MG63 (cell line): ENCODE data around the gene SDHA. TPM values are rescaled to one million over a fixed set of nuclear protein-coding genes. Genes with fewer than 3 reads are reported as not detected.
"Not testable (repeated sequence)": the region's sequence is repeated elsewhere in the genome, so short reads cannot be mapped to it uniquely, and the experiment has no call there.

Experiments used
- DNase-seq: peaks from one replicate; pipeline ENCODE4 v3.0.0-alpha.2; 2020
- H3K27me3 ChIP-seq: fragments of 250-450 bp; sonication (Bioruptor Pico); 2 replicates; pipeline ENCODE4 v1.5.1; 2020; ENCODE audit warnings: mild to moderate bottlenecking, moderate library complexity
- H3K36me3 ChIP-seq: fragments of 250-450 bp; sonication (Bioruptor Pico); 2 replicates; pipeline ENCODE4 v1.5.1; 2020; ENCODE audit warnings: mild to moderate bottlenecking, moderate library complexity
- H3K4me3 ChIP-seq: fragments of 250-450 bp; sonication (Bioruptor Pico); 2 replicates; pipeline ENCODE4 v1.5.1; 2020; ENCODE audit warnings: mild to moderate bottlenecking, moderate library complexity
- H3K9me3 ChIP-seq: fragments of 250-450 bp; sonication (Bioruptor Pico); 2 replicates; pipeline ENCODE4 v1.5.1; 2020; ENCODE audit warnings: mild to moderate bottlenecking, moderate library complexity
- total RNA-seq: library from RNA; depleted of rRNA; stranded (reverse); fragments of >200 nt; shearing (Covaris generic); gene quantifications from 2 replicates; pipeline ENCODE4 v1.2.3, GENCODE V29; 2014; ENCODE audit warnings: low replicate concordance; rRNA removed

The SDHA gene
- total RNA-seq, 1 experiment from 2014 or later, result 128 TPM

GRCh38 chr5:296954-297353, 78.8 kb downstream of the SDHA start:
- H3K27me3 ChIP-seq, H3K9me3 ChIP-seq, DNase-seq, H3K4me3 ChIP-seq: not testable (repeated sequence)
- H3K36me3 ChIP-seq, result peaks cover 17% of the 10 kb centered on the region

DNA sequence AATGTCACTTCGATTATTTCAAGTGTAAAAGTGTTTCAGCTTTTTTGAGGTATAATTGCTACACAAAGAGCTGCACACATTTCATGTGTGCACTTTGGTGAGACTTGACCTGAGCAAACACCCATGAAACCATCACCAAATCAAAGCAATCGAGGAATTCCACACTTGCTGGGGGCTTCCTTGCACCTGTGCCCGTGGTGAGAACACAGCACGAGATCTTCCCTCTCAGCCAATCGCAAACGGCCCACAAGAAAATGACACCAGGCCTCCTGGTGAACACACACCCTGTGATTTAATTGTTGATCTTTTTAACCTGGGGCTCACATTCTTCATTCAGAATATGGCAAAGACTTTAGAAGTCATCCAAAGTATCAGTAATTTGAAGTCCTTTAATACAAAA, 79.3 kb downstream of the SDHA start:
- DNase-seq, H3K4me3 ChIP-seq, H3K9me3 ChIP-seq, H3K27me3 ChIP-seq: not testable (repeated sequence)
- H3K36me3 ChIP-seq, result peaks cover 12% of the 10 kb centered on the region

- H3K9me3 ChIP-seq, H3K4me3 ChIP-seq, DNase-seq, H3K36me3 ChIP-seq, H3K27me3 ChIP-seq: not testable (repeated sequence)
Measured at GRCh38 chr5:297991-298736, 80.0 kb downstream of the SDHA start.

DNA sequence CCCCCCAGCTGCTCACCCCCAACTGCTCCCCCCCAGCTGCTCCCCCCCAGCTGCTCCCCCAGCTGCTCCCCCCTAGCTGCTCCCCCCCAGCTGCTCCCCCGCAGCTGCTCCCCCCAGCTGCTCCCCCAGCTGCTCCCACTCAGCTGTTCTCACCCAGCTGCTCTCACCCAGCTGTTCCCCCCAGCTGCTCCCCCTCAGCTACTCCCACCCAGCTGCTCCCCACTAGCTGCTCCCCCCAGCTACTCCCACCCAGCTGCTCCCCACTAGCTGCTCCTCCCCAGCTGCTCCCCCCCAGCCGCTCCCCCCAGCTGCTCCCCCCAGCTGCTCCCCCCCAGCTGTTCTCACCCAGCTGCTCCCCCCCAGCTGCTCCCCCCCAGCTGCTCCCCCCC, 80.6 kb downstream of the SDHA start:
- DNase-seq, result no peak

DNA sequence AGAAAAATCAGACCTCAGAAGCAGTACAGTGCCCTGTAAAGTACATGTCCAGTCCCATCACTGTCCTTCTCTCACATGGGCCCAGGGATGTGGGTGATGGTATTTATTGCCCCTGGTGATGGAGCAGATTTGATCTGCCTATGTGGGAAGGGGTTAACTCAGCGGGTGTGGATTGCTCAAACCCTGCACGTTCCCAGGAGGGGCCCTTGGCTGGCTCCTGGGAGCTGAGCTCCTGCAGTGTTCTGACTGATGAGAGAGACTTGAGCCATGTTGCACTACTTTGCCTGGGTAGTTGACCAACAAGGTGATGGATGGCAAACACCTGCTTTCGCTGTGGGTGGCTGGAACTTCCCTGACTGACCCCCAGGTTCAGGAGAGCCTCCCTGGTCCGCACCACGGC, 81.8 kb downstream of the SDHA start:
- not testable (repeated sequence) for H3K36me3 ChIP-seq, H3K9me3 ChIP-seq, H3K4me3 ChIP-seq, H3K27me3 ChIP-seq, DNase-seq

More for the DNA sequence above, 80.6 kb downstream of the SDHA start:
- Histone ChIP-seq H3K9me3 (no peaks in the 10 kb centered on the region), H3K36me3 (peaks cover 6% of the 10 kb centered on the region; the same call in 1 of the 2 replicates), H3K4me3 (no peak overlapping the region), H3K27me3 (no peaks in the 10 kb centered on the region)

GRCh38 chr5:300691-301435, 82.7 kb downstream of the SDHA start:
- DNase-seq, H3K27me3 ChIP-seq, H3K4me3 ChIP-seq, H3K36me3 ChIP-seq, H3K9me3 ChIP-seq: not testable (repeated sequence)

GRCh38 chr5:302416-302815, 84.3 kb downstream of the SDHA start:
- not testable (repeated sequence) for H3K36me3 ChIP-seq, H3K9me3 ChIP-seq, H3K27me3 ChIP-seq, DNase-seq, H3K4me3 ChIP-seq

- H3K27me3 ChIP-seq, result no peaks in the 10 kb centered on the region
- H3K36me3 ChIP-seq, result peaks cover 12% of the 10 kb centered on the region
- no peaks in the 10 kb centered on the region for H3K9me3 ChIP-seq
- no peak for DNase-seq
- H3K4me3 ChIP-seq, result no peak overlapping the region
Measured at GRCh38 chr5:302966-303365, 84.8 kb downstream of the SDHA start.

- DNase-seq, H3K9me3 ChIP-seq, H3K27me3 ChIP-seq, H3K4me3 ChIP-seq: not testable (repeated sequence)
- H3K36me3 ChIP-seq, result peaks cover 12% of the 10 kb centered on the region
Measured at GRCh38 chr5:303741-304140, 85.6 kb downstream of the SDHA start.

DNA sequence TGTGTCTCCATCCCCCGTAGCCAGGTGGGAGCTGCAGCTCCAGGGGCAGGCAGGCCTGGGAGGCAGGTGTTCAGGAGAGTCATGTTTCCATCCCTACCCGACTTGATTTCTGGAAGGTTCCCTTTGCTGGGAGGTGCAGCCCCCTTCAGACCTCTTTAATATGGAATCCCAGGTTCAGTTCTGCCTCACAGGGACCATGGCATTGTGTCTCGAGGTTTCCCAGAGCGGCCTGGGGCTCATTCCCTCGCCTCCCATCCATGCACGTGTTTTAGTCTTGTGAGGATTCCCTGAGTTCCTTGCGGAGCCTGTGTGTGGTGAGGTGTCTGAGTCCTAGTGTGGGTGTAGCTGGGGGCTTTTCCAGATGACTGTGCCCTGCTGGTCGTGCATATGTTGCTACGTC, 86.9 kb downstream of the SDHA start:
- Histone ChIP-seq H3K4me3 (no peak overlapping the region), H3K27me3 (no peaks in the 10 kb centered on the region), H3K36me3 (peaks cover 14% of the 10 kb centered on the region), H3K9me3 (no peaks in the 10 kb centered on the region)
- no peak for DNase-seq

- H3K27me3 ChIP-seq, result no peaks in the 10 kb centered on the region
- no peaks in the 10 kb centered on the region for H3K9me3 ChIP-seq
- no peak for DNase-seq
- no peak overlapping the region for H3K4me3 ChIP-seq
- H3K36me3 ChIP-seq, result peaks cover 18% of the 10 kb centered on the region
Measured at GRCh38 chr5:305459-305858, 87.3 kb downstream of the SDHA start.

GRCh38 chr5:306011-306805, 88.1 kb downstream of the SDHA start:
- DNase-seq, result no peak
- Histone ChIP-seq H3K36me3 (peaks cover 24% of the 10 kb centered on the region), H3K9me3 (no peaks in the 10 kb centered on the region), H3K27me3 (no peaks in the 10 kb centered on the region), H3K4me3 (no peak overlapping the region)

Other genes starting within 250 kb of the SDHA start
- not detected in 2 replicates for gene PLEKHG4B, start 126.2 kb upstream of the SDHA start, total RNA-seq
- gene LRRC14B, start 26.8 kb upstream of the SDHA start, total RNA-seq, result not detected in 2 replicates
- gene CCDC127, start 167 bp upstream of the SDHA start, total RNA-seq, result 2.9 and 3.4 TPM in 2 replicates
- gene PDCD6, start 53.3 kb downstream of the SDHA start, total RNA-seq, result 107 and 139 TPM in 2 replicates
- gene AHRR, start 103.4 kb downstream of the SDHA start, total RNA-seq, result 20.6 and 24.5 TPM in 2 replicates
- gene EXOC3, start 224.9 kb downstream of the SDHA start, total RNA-seq, result 11.3 and 19.4 TPM in 2 replicates